Smooth muscle cell of the brain vasculature (primary cell): ENCODE measurements around the gene TNIK.
"Not testable (repeated sequence)": the region's sequence is repeated elsewhere in the genome, so short reads cannot be mapped to it uniquely, and the experiment has no call there.

Experiments used
- DNase-seq: peaks from one replicate; pipeline ENCODE4 v3.0.0-alpha.2; 2012; ENCODE audit warnings: low read depth, low spot score

The TNIK gene

GRCh38 chr3:171469376-171469775 lies 9.2 kb upstream of the TNIK start:
- DNase-seq = no peak

- DNase-seq = no peak
Measured at GRCh38 chr3:171468296-171468906, 8.2 kb upstream of the TNIK start.

GRCh38 chr3:171465763-171466162 lies 5.6 kb upstream of the TNIK start:
- no peak for DNase-seq

- no peak for DNase-seq
Measured at GRCh38 chr3:171464462-171464861, 4.3 kb upstream of the TNIK start.

- no peak for DNase-seq
Measured at GRCh38 chr3:171462224-171462623, 2.0 kb upstream of the TNIK start.

- DNase-seq = no peak
Measured at GRCh38 chr3:171461525-171461917, 1.3 kb upstream of the TNIK start.

- no peak for DNase-seq
Measured at GRCh38 chr3:171460725-171461524, 720 bp upstream of the TNIK start.

- DNase-seq = no peak
Measured at GRCh38 chr3:171459137-171459941, 866 bp downstream of the TNIK start.

- DNase-seq = no peak
Measured at GRCh38 chr3:171458864-171459136, 1.4 kb downstream of the TNIK start.

- DNase-seq = no peak
Measured at GRCh38 chr3:171458071-171458863, 1.9 kb downstream of the TNIK start.

- no peak for DNase-seq
Measured at GRCh38 chr3:171457607-171458061, 2.6 kb downstream of the TNIK start.

GRCh38 chr3:171456765-171457606 lies 3.2 kb downstream of the TNIK start:
- DNase-seq = no peak

GRCh38 chr3:171455603-171456550 lies 4.3 kb downstream of the TNIK start:
- no peak for DNase-seq

- no peak for DNase-seq
Measured at GRCh38 chr3:171454041-171454440, 6.2 kb downstream of the TNIK start.

GRCh38 chr3:171453180-171453886 lies 6.9 kb downstream of the TNIK start:
- no peak for DNase-seq

GRCh38 chr3:171452328-171452727 lies 7.9 kb downstream of the TNIK start:
- no peak for DNase-seq

GRCh38 chr3:171451915-171452314 lies 8.3 kb downstream of the TNIK start:
- no peak for DNase-seq

GRCh38 chr3:171447579-171447891 lies 12.7 kb downstream of the TNIK start:
- not testable (repeated sequence) for DNase-seq
